ENCODE measurements around the gene CLIP3.

GRCh38 chr19:36031308-36031707 lies 1.4 kb downstream of the CLIP3 start:
- TF ChIP-seq CTCF (IDR thresholded peaks at IDR 0.05), result no peak
- no peak for TF ChIP-seq EZH2 (IDR thresholded peaks at IDR 0.05; ENCODE audit: borderline replicate concordance, insufficient read depth, low read depth, low read length, poor library complexity, severe bottlenecking)

Data from B cell (primary cell).